Gastrocnemius medialis (tissue), 4 donors: Measurements from ENCODE around the gene TEX2. TPM values are rescaled to one million over a fixed set of nuclear protein-coding genes. Genes with fewer than 3 reads are reported as not detected.
"Not testable (repeated sequence)": the region's sequence is repeated elsewhere in the genome, so short reads cannot be mapped to it uniquely, and the experiment has no call there.

ENCODE experiments used
- ATAC-seq, 2 donors: fragments of 150-250 bp; one replicate each; pipeline ENCODE4 v1.9.1; 2016
- DNase-seq, 2 donors: peaks; one replicate each; pipeline ENCODE4 v3.0.0-alpha.2; 2019
- H3K27ac ChIP-seq, 4 donors: fragments of 200-600 bp; sonication (generic); 1 replicate in 1 of 4; 2 replicates in 3 of 4; pipeline ENCODE4 v1.5.1; 2016 to 2018; ENCODE audit warnings: mild to moderate bottlenecking in 2 of 4, moderate library complexity in 1 of 4
- H3K27me3 ChIP-seq, 3 donors: fragments of 200-600 bp; sonication (generic) in 2 of 3; 1 replicate in 1 of 3; 2 replicates in 2 of 3; pipeline versions ENCODE4 v1.5.1 to v1.6.0; 2016 to 2019; ENCODE audit warnings: mild to moderate bottlenecking in 1 of 3, moderate library complexity in 1 of 3
- H3K36me3 ChIP-seq, 2 donors: fragments of 200-600 bp; sonication (generic) in 1 of 2; one replicate each; pipeline ENCODE4 v1.5.1; 2017 to 2018
- H3K4me1 ChIP-seq, 2 donors: fragments of 200-600 bp; sonication (generic) in 1 of 2; one replicate each; pipeline ENCODE4 v1.5.1; 2016 to 2017; ENCODE audit warnings: mild to moderate bottlenecking in 2 of 2
- H3K4me3 ChIP-seq, 4 donors: fragments of 200-600 bp; sonication (generic) in 3 of 4; 1 replicate in 1 of 4; 2 replicates in 3 of 4; pipeline ENCODE4 v1.5.1; 2016 to 2019; ENCODE audit warnings: mild to moderate bottlenecking in 2 of 4
- H3K9me3 ChIP-seq, 3 donors: fragments of 200-600 bp; sonication (generic) in 2 of 3; 1 replicate in 1 of 3; 2 replicates in 2 of 3; pipeline ENCODE4 v1.5.1; 2016 to 2019
- POLR2A ChIP-seq, 2 donors: fragments of 450-650 bp; IDR thresholded peaks; one replicate each; pipeline ENCODE4 v1.6.1; 2017; ENCODE audit warnings: antibody characterized with exemption in 2 of 2, mild to moderate bottlenecking in 2 of 2, moderate library complexity in 2 of 2
- in situ Hi-C, 4 donors: fragments of 200-750 bp; cut with MboI; loops; one replicate each; pipeline versions ENCODE4 v1.15.0 to v1.8.0; 2017; ENCODE audit warnings: low sequenced_read_pairs in 4 of 4
- intact Hi-C: fragments of 100-400 bp; cut with DNase I; formaldehyde crosslinking; loops from one replicate; pipeline ENCODE4 v1.15.1; 2023; ENCODE audit warnings: low total_unique reads
- total RNA-seq, 4 donors: library from RNA; depleted of rRNA; stranded (reverse); fragments of >200 nt; gene quantifications; one replicate each; pipeline versions ENCODE4 v1.1.0 to v1.2.3, GENCODE V29; 2016
- TF ChIP-seq, protein P1 (sequence below), 5 experiments: fragments of 450-650 bp in 3 of 5; fragments of 200-600 bp in 2 of 5; sonication (generic) in 2 of 5; IDR thresholded peaks in 4 of 5; conservative IDR thresholded peaks in 1 of 5; 1 replicate in 4 of 5; 2 replicates in 1 of 5; pipeline ENCODE4 v1.5.1; 2016 to 2019; ENCODE audit warnings: antibody characterized with exemption in 5 of 5, mild to moderate bottlenecking in 3 of 5, moderate library complexity in 3 of 5

The TEX2 gene
- total RNA-seq, 4 donors from 2014 or later = 39.0 to 91.1 (median 77.4) TPM

DNA sequence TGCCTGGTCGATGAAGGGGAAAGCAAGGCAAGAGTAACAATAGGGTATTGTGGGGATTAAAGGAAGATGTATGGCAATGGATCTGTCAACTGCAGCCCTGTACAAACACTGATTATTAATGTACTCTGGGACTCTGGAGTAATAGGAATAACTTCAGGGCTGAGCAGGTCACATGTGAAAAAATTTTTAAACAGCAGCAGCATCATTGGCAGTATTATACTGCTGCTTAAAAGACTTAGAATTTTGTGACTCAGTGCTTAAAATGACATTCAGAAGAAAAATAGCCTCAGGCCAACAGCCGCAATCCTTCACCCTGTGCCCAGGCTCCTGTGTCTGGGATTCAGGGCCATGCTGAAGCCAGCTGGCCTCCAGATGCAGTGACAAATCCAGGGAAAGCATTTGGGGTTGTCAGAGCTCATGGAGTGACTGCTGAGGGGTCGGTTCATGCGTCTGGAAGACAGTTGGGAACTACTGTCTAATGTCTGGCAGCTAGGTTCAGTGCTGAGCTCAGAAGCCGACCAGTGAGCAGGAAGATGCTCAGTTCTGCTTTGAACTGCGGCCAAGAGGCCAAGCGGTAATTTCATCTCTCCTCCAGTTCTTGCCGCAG, 22.2 kb downstream of the TEX2 start:
- H3K4me1 ChIP-seq = peaks cover 52 to 74% of the 10 kb centered on the region in 2 donors
- no peak for TF ChIP-seq POLR2A (IDR thresholded peaks at IDR 0.05)
- TF ChIP-seq, protein P1, sequence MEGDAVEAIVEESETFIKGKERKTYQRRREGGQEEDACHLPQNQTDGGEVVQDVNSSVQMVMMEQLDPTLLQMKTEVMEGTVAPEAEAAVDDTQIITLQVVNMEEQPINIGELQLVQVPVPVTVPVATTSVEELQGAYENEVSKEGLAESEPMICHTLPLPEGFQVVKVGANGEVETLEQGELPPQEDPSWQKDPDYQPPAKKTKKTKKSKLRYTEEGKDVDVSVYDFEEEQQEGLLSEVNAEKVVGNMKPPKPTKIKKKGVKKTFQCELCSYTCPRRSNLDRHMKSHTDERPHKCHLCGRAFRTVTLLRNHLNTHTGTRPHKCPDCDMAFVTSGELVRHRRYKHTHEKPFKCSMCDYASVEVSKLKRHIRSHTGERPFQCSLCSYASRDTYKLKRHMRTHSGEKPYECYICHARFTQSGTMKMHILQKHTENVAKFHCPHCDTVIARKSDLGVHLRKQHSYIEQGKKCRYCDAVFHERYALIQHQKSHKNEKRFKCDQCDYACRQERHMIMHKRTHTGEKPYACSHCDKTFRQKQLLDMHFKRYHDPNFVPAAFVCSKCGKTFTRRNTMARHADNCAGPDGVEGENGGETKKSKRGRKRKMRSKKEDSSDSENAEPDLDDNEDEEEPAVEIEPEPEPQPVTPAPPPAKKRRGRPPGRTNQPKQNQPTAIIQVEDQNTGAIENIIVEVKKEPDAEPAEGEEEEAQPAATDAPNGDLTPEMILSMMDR (IDR thresholded peaks at IDR 0.05 in 4 of 5, conservative IDR thresholded peaks at IDR 0.05 in 1 of 5) = no peak
- H3K27me3 ChIP-seq = no peaks in the 10 kb centered on the region
- in situ Hi-C loops (no loop called here), intact Hi-C loops (no loop called here)
- ATAC-seq (peak; percentile 45 to 57), DNase-seq (peak in 1 of 2 donors; percentile 37)
- H3K4me3 ChIP-seq = no peak overlapping the region
- H3K9me3 ChIP-seq = no peaks in the 10 kb centered on the region
- no peaks in the 10 kb centered on the region for H3K36me3 ChIP-seq
- H3K27ac ChIP-seq = peak overlapping the region; percentile 48 to 74 (median 62)

DNA sequence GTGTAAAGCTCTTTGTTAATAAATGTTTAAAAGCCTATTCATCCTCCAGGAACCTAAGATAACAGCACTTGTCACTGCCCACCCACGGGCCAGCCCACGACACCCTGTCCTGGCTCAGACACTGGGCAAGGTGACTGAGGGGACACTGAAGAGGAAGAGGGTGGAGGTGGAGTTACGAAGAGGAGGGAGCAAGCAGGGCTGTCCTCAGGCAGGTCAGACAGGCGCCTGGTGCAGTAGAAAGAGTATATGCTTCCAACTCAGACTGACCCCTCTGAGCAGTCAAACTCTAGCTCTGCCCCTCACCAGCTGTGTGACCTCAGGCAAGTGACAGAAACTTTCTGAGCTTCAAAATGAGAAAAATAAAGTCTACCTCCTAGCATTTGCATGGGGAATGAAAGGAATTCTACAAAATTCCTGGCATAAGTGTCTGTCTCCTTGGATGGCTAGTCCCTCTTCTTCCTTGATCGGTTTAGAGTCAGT, 22.8 kb downstream of the TEX2 start:
- H3K27ac ChIP-seq = peak overlapping the region; percentile 48 to 74 (median 62)
- peaks cover 48 to 71% of the 10 kb centered on the region in 2 donors for H3K4me1 ChIP-seq
- peak in 1 of 2 donors; percentile 51 for ATAC-seq
- intact Hi-C loops = no loop called here
- DNase-seq = peak in 1 of 2 donors; percentile 29
- H3K36me3 ChIP-seq = no peaks in the 10 kb centered on the region
- in situ Hi-C loops = no loop called here
- H3K27me3 ChIP-seq = no peaks in the 10 kb centered on the region
- H3K4me3 ChIP-seq = no peak overlapping the region
- no peak for TF ChIP-seq POLR2A (IDR thresholded peaks at IDR 0.05)
- TF ChIP-seq, protein P1 (IDR thresholded peaks at IDR 0.05 in 4 of 5, conservative IDR thresholded peaks at IDR 0.05 in 1 of 5) = no peak
- no peaks in the 10 kb centered on the region for H3K9me3 ChIP-seq

DNA sequence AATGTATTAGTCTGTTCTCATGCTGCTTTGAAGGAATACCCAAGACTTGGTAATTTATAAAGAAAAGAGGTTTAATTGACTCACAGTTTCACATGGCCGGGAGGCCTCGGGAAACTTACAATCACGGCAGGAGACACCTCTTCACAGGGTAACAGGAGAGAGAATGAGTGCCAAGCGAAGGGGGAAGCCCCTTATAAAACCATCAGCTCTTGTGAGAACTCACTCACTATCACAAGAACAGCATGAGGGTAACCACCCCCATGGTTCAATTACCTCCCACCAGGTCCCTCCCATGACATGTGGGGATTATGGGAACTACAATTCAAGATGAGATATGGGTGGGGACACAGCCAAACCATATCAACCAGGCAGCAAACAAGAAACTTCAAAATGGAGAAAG, 24.6 kb downstream of the TEX2 start:
- ATAC-seq, H3K36me3 ChIP-seq, in situ Hi-C loops, intact Hi-C loops, H3K4me3 ChIP-seq, H3K27me3 ChIP-seq, DNase-seq, H3K9me3 ChIP-seq: not testable (repeated sequence)
- peak overlapping the region in 3 of 4 donors; percentile 26 to 81 (median 74) for H3K27ac ChIP-seq
- peaks cover 43 to 78% of the 10 kb centered on the region in 2 donors for H3K4me1 ChIP-seq

DNA sequence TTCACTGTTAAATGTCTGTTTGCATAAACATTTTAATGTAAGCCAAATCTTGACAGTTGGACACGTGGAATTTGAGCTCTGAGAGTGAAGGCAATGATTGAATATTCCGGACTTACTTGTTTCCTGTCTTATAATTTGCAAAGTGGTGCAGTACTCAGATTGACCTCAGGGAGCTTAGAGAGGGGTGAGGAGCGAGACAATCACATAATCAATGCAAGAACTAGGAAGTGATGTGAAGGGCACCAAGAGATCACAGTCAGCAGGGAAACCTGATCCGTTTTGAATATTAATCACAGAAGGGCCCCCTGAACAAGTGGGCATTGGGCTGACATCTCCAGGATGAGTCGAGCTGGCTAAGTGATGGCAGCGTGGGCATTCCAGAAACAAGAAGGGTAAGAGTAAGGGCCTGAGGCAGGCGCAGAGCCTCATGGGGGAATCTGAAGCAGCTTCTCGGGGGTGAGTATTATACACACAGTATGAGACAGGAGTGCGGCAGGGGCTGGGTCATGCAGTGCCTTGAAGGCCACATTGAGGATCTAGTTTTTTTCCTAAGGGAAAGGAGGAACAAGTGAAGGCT, 26.1 kb downstream of the TEX2 start:
- ATAC-seq (no peak), DNase-seq (no peak)
- H3K27ac ChIP-seq = peak overlapping the region in 3 of 4 donors; percentile 26 to 81 (median 74)
- intact Hi-C loops (no loop called here), in situ Hi-C loops (no loop called here)
- no peaks in the 10 kb centered on the region for H3K36me3 ChIP-seq
- TF ChIP-seq, protein P1 (IDR thresholded peaks at IDR 0.05 in 4 of 5, conservative IDR thresholded peaks at IDR 0.05 in 1 of 5) = peak in 2 of 5 experiments; percentile 10 to 16
- TF ChIP-seq POLR2A (IDR thresholded peaks at IDR 0.05) = no peak
- H3K27me3 ChIP-seq = no peaks in the 10 kb centered on the region
- peaks cover 45 to 77% of the 10 kb centered on the region in 2 donors for H3K4me1 ChIP-seq
- no peak overlapping the region for H3K4me3 ChIP-seq
- H3K9me3 ChIP-seq = no peaks in the 10 kb centered on the region

DNA sequence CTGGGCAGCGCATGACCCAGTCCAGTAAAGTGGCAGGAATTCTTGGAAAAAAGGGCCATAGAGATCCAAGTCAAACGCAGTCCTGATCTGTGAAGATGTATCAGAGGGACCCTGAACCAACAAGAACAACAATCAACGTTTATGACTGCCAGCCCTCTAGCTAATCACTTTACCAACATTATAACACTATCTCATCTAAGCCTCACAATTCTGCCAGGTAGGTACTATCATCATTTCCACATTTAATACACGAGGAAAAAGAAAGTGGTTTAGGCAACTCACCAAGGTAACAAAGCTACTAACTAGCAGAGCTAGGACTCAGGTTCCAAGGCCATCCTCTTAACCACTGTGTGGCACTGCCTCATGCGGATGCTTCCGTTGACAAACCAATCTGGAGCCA, 28.1 kb downstream of the TEX2 start:
- no peaks in the 10 kb centered on the region for H3K9me3 ChIP-seq
- intact Hi-C loops = no loop called here
- H3K4me1 ChIP-seq = peaks cover 45 to 80% of the 10 kb centered on the region in 2 donors
- no peak overlapping the region for H3K4me3 ChIP-seq
- in situ Hi-C loops = no loop called here
- peak overlapping the region in 2 of 4 donors; percentile 74 to 81 for H3K27ac ChIP-seq
- H3K27me3 ChIP-seq = no peaks in the 10 kb centered on the region
- no peaks in the 10 kb centered on the region for H3K36me3 ChIP-seq
- DNase-seq = no peak
- no peak for TF ChIP-seq POLR2A (IDR thresholded peaks at IDR 0.05)
- TF ChIP-seq, protein P1 (IDR thresholded peaks at IDR 0.05 in 4 of 5, conservative IDR thresholded peaks at IDR 0.05 in 1 of 5) = no peak
- ATAC-seq = no peak
